ENCODE results near the gene PWP1. TPM values are rescaled to one million over a fixed set of nuclear protein-coding genes. Genes with fewer than 3 reads are reported as not detected.

PWP1 gene
- polyA plus RNA-seq (2013, experiment 1 of 4): 42.2 TPM
- polyA plus RNA-seq (2013, experiment 2 of 4): 50.9 TPM
- 34.8 TPM for polyA plus RNA-seq (2013, experiment 3 of 4)
- polyA plus RNA-seq (2013, experiment 4 of 4): 39.0 TPM

- peaks cover 21% of the 10 kb centered on the region for H3K36me3 ChIP-seq (ENCODE audit: control insufficient read depth, insufficient read depth, low read length)
- no peaks in the 10 kb centered on the region for H3K9me3 ChIP-seq (ENCODE audit: control insufficient read depth, low read length)
- peak within 1 kb of the TSS; percentile 93 for H3K4me3 ChIP-seq (ENCODE audit: insufficient read depth, low read depth, low read length)
- H3K27me3 ChIP-seq (ENCODE audit: control insufficient read depth, insufficient read depth, low read length, poor library complexity, severe bottlenecking): no peaks in the 10 kb centered on the region
- H3K4me1 ChIP-seq (ENCODE audit: control insufficient read depth, insufficient read depth, low read length): no peaks in the 10 kb centered on the region
- peak within 1 kb of the TSS; percentile 73 for H3K27ac ChIP-seq (ENCODE audit: insufficient read depth, low read depth, low read length, poor library complexity, severe bottlenecking)
- 1% methylated on average over 51 of the region's 51 CpGs for WGBS, 2 experiments
Observed at GRCh38 chr12:107685360-107686248, at the start of gene PWP1. Gene PWP1, plus strand, starts transcription at chr12:107685799. Its CDS starts 101 bp downstream, at chr12:107685900.

GRCh38 chr12:107641154-107641553, 44.4 kb upstream of the PWP1 start:
- Histone ChIP-seq H3K36me3 (ENCODE audit: control insufficient read depth, insufficient read depth, low read length) (no peaks in the 10 kb centered on the region), H3K27me3 (ENCODE audit: control insufficient read depth, insufficient read depth, low read length, poor library complexity, severe bottlenecking) (no peaks in the 10 kb centered on the region), H3K9me3 (ENCODE audit: control insufficient read depth, low read length) (no peaks in the 10 kb centered on the region), H3K4me1 (ENCODE audit: control insufficient read depth, insufficient read depth, low read length) (peaks cover 10% of the 10 kb centered on the region), H3K4me3 (ENCODE audit: insufficient read depth, low read depth, low read length) (no peak overlapping the region), H3K27ac (ENCODE audit: insufficient read depth, low read depth, low read length, poor library complexity, severe bottlenecking) (no peak overlapping the region)

GRCh38 chr12:107642240-107642639, 43.4 kb upstream of the PWP1 start:
- Histone ChIP-seq H3K4me1 (ENCODE audit: control insufficient read depth, insufficient read depth, low read length) (peaks cover 18% of the 10 kb centered on the region), H3K4me3 (ENCODE audit: insufficient read depth, low read depth, low read length) (no peak overlapping the region), H3K27me3 (ENCODE audit: control insufficient read depth, insufficient read depth, low read length, poor library complexity, severe bottlenecking) (no peaks in the 10 kb centered on the region), H3K9me3 (ENCODE audit: control insufficient read depth, low read length) (no peaks in the 10 kb centered on the region), H3K36me3 (ENCODE audit: control insufficient read depth, insufficient read depth, low read length) (no peaks in the 10 kb centered on the region), H3K27ac (ENCODE audit: insufficient read depth, low read depth, low read length, poor library complexity, severe bottlenecking) (no peak overlapping the region)
- 77 to 82% methylated on average over 5 of the region's 5 CpGs for WGBS, 2 experiments

- Histone ChIP-seq H3K4me1 (ENCODE audit: control insufficient read depth, insufficient read depth, low read length) (peaks cover 20% of the 10 kb centered on the region), H3K27ac (ENCODE audit: insufficient read depth, low read depth, low read length, poor library complexity, severe bottlenecking) (peak overlapping the region; percentile 71), H3K9me3 (ENCODE audit: control insufficient read depth, low read length) (no peaks in the 10 kb centered on the region), H3K27me3 (ENCODE audit: control insufficient read depth, insufficient read depth, low read length, poor library complexity, severe bottlenecking) (no peaks in the 10 kb centered on the region), H3K36me3 (ENCODE audit: control insufficient read depth, insufficient read depth, low read length) (no peaks in the 10 kb centered on the region), H3K4me3 (ENCODE audit: insufficient read depth, low read depth, low read length) (no peak overlapping the region)
- 6 to 8% methylated on average over 27 of the region's 27 CpGs for WGBS, 2 experiments
Observed at GRCh38 chr12:107645630-107646333, 39.8 kb upstream of the PWP1 start.

- H3K4me3 ChIP-seq (ENCODE audit: insufficient read depth, low read depth, low read length): no peak overlapping the region
- no peaks in the 10 kb centered on the region for H3K27me3 ChIP-seq (ENCODE audit: control insufficient read depth, insufficient read depth, low read length, poor library complexity, severe bottlenecking)
- WGBS, 2 experiments: 88 to 89% methylated on average over 7 of the region's 7 CpGs
- no peaks in the 10 kb centered on the region for H3K9me3 ChIP-seq (ENCODE audit: control insufficient read depth, low read length)
- H3K4me1 ChIP-seq (ENCODE audit: control insufficient read depth, insufficient read depth, low read length): peaks cover 21% of the 10 kb centered on the region
- H3K36me3 ChIP-seq (ENCODE audit: control insufficient read depth, insufficient read depth, low read length): no peaks in the 10 kb centered on the region
- H3K27ac ChIP-seq (ENCODE audit: insufficient read depth, low read depth, low read length, poor library complexity, severe bottlenecking): peak overlapping the region; percentile 71
Observed at GRCh38 chr12:107646436-107646835, 39.2 kb upstream of the PWP1 start.

GRCh38 chr12:107649661-107650061, 35.9 kb upstream of the PWP1 start:
- Histone ChIP-seq H3K27me3 (ENCODE audit: control insufficient read depth, insufficient read depth, low read length, poor library complexity, severe bottlenecking) (no peaks in the 10 kb centered on the region), H3K27ac (ENCODE audit: insufficient read depth, low read depth, low read length, poor library complexity, severe bottlenecking) (no peak overlapping the region), H3K9me3 (ENCODE audit: control insufficient read depth, low read length) (no peaks in the 10 kb centered on the region), H3K4me1 (ENCODE audit: control insufficient read depth, insufficient read depth, low read length) (peaks cover 26% of the 10 kb centered on the region), H3K4me3 (ENCODE audit: insufficient read depth, low read depth, low read length) (no peak overlapping the region), H3K36me3 (ENCODE audit: control insufficient read depth, insufficient read depth, low read length) (no peaks in the 10 kb centered on the region)
- WGBS, 2 experiments: 88 to 90% methylated on average over 4 of the region's 4 CpGs

- H3K4me3 ChIP-seq (ENCODE audit: insufficient read depth, low read depth, low read length): no peak overlapping the region
- H3K27me3 ChIP-seq (ENCODE audit: control insufficient read depth, insufficient read depth, low read length, poor library complexity, severe bottlenecking): no peaks in the 10 kb centered on the region
- H3K9me3 ChIP-seq (ENCODE audit: control insufficient read depth, low read length): no peaks in the 10 kb centered on the region
- no peaks in the 10 kb centered on the region for H3K36me3 ChIP-seq (ENCODE audit: control insufficient read depth, insufficient read depth, low read length)
- H3K27ac ChIP-seq (ENCODE audit: insufficient read depth, low read depth, low read length, poor library complexity, severe bottlenecking): no peak overlapping the region
- 88% methylated on average over 10 of the region's 10 CpGs for WGBS, 2 experiments
- H3K4me1 ChIP-seq (ENCODE audit: control insufficient read depth, insufficient read depth, low read length): peaks cover 18% of the 10 kb centered on the region
Observed at GRCh38 chr12:107650977-107651376, 34.6 kb upstream of the PWP1 start.

- no peaks in the 10 kb centered on the region for H3K9me3 ChIP-seq (ENCODE audit: control insufficient read depth, low read length)
Observed at GRCh38 chr12:107651571-107652449, 33.8 kb upstream of the PWP1 start.

GRCh38 chr12:107653519-107653918, 32.1 kb upstream of the PWP1 start:
- H3K4me3 ChIP-seq (ENCODE audit: insufficient read depth, low read depth, low read length): no peak overlapping the region
- H3K27me3 ChIP-seq (ENCODE audit: control insufficient read depth, insufficient read depth, low read length, poor library complexity, severe bottlenecking): no peaks in the 10 kb centered on the region
- WGBS, 2 experiments: 83 to 89% methylated on average over 1 of the region's 2 CpGs
- H3K9me3 ChIP-seq (ENCODE audit: control insufficient read depth, low read length): no peaks in the 10 kb centered on the region
- no peak overlapping the region for H3K27ac ChIP-seq (ENCODE audit: insufficient read depth, low read depth, low read length, poor library complexity, severe bottlenecking)
- H3K36me3 ChIP-seq (ENCODE audit: control insufficient read depth, insufficient read depth, low read length): no peaks in the 10 kb centered on the region
- peaks cover 8% of the 10 kb centered on the region for H3K4me1 ChIP-seq (ENCODE audit: control insufficient read depth, insufficient read depth, low read length)

More at GRCh38 chr12:107651571-107652449, 33.8 kb upstream of the PWP1 start:
- H3K4me1 ChIP-seq (ENCODE audit: control insufficient read depth, insufficient read depth, low read length): peaks cover 10% of the 10 kb centered on the region
- 93% methylated on average over 11 of the region's 11 CpGs for WGBS, 2 experiments
- H3K36me3 ChIP-seq (ENCODE audit: control insufficient read depth, insufficient read depth, low read length): no peaks in the 10 kb centered on the region
- H3K27me3 ChIP-seq (ENCODE audit: control insufficient read depth, insufficient read depth, low read length, poor library complexity, severe bottlenecking): no peaks in the 10 kb centered on the region
- H3K4me3 ChIP-seq (ENCODE audit: insufficient read depth, low read depth, low read length): no peak overlapping the region
- no peak overlapping the region for H3K27ac ChIP-seq (ENCODE audit: insufficient read depth, low read depth, low read length, poor library complexity, severe bottlenecking)

Measured in ectodermal cell (in vitro differentiated cells).